CD4-positive, alpha-beta T cell treated with Interleukin-17A for 4 hours (primary cell): ENCODE results near the gene YWHAB.
"Not testable (repeated sequence)": the region's sequence is repeated elsewhere in the genome, so short reads cannot be mapped to it uniquely, and the experiment has no call there.

ENCODE experiments used
- DNase-seq: peaks from one replicate; pipeline ENCODE4 v3.0.0-alpha.2; 2020; ENCODE audit warnings: mixed read lengths

YWHAB gene

DNA sequence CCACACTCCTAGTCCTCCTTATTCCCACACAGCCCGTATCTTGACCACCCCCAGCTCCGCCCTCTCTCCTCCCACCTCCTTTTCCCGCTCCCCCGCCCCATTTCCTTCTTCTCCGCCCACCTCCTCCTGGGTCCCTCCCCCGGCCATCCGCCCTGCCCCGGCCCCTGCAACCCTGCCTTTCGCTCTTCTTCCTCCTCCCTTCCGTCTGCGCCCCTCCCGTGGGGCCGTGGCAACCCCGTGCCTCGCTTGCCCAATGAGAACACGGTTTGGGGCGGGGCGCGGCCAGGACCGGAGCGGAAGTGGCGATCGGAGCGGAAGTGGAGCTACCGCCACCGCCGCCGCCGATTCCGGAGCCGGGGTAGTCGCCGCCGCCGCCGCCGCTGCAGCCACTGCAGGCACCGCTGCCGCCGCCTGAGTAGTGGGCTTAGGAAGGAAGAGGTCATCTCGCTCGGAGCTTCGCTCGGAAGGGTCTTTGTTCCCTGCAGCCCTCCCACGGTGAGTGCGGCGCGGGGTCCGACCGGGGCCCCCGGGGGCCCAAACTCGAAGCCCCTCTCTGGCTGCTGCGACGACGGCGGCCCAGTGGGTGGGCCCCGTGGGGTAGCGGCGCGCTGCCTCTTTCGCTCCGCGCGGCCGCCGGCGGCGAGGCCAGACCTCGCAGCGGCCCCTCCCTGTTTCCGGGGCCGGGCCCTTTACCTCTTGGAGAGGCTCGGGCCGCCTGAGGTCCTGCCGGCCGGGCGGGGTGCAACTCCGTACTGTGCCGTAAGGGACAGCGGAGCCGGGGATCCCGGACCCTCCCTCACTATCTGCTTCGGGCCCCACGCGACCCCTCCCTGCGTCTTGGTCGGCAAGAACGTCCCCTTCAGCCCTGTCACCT, at the start of gene YWHAB:
Gene YWHAB, plus strand, starts transcription at position 314 of the 874 bp plus-strand sequence. CDS start 15,829 bp downstream, outside the sequence.
- peak; percentile 99 for DNase-seq

DNA sequence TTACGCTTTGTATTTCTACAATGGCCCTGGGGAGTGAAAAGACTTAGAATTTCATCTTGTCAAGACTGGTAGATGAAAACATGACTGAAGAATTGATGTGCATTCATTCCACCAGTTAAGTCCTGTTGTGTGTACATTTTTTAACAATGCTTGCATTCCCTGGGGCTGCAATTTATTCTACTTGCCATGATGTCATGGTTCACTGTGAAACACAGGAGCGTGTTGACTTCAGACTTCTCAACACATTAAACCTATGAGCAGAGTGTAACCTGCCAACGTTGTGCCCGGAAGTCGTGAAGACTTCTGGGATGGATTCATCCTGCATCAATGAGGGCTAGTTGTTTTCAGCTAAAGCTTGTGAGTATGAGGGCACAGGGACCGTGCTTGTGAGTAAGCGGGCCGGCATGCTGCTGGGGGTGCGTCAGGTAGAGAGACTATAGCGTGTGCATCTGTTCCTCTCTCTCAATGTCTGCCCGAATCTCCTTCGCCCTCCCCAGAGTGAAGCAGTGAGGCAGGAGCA, 48.8 kb upstream of the YWHAB start:
- no peak for DNase-seq

DNA sequence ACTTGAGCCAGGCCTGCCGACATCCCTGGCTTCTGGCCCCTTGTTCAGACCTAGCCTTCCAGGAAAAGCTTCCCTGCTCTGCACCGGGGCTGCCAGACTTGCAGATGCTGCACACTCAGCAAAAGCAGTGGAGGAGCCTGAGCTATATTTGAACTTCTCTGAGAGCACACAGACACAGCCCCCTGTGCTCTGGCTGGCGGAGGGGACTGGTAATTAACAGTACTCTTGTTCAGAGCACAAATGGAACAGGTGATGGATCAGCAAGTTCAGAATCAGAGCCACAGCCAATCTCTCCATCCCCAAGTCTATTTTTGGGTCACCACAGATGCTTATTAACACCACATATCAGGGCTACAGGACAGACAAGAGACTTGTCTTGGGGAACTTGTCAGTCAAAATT, 47.6 kb upstream of the YWHAB start:
- DNase-seq = no peak

DNA sequence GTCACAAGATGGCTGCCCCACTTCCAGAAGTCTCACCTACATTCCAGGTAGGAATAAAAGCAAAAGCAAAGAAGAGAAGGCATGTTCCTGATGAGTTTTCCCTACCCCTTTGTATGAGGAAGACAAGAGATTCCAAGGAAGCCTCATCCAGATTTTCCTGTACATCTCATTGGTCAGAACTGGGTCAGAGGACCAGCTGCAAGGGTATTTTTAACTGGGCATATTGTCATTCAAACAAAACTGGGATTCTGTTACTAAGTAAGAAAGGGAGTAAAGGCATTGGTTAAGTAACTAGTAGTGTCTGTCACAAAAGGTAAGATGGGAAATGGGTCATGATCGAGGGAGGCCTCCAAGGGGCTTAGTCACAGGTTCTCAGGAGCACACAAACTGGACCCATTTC, 47.0 kb upstream of the YWHAB start:
- no peak for DNase-seq

DNA sequence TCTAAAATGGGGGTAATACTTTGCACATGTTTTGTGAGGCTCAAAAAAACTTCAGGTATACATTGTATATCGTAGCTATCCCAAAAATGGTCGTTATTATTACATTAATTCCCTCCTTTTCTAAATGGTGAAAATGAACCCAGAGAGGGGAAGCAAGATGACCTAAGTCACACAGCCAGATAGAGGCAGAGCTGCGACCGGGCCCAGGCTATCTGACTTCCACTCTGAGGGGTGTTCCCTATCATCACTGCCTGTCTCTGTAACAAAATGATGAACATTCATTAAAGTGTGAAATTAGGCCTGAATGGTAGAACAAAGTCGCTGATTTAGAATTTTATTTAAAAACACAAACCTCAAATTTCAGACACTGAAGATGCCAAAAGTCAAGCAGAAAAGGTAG, 46.0 kb upstream of the YWHAB start:
- no peak for DNase-seq

DNA sequence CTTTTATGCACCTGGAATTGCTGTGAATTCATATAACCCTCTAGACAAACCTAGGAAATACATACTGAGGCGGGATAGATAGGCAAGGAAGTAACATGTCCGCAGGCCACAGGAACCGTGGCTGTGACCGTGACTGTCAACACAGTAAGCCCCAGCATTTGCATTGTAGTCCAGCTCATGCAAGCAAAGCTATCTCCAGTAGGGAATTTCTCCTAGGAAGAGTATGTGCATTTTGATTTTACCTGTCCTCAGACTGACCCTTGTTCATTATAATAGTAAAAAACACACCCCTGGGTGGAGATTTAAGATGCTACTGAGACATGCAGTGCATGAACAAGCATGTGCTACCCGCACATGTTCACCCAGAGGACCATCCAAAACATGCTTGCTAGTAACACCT, 44.7 kb upstream of the YWHAB start:
- no peak for DNase-seq

DNA sequence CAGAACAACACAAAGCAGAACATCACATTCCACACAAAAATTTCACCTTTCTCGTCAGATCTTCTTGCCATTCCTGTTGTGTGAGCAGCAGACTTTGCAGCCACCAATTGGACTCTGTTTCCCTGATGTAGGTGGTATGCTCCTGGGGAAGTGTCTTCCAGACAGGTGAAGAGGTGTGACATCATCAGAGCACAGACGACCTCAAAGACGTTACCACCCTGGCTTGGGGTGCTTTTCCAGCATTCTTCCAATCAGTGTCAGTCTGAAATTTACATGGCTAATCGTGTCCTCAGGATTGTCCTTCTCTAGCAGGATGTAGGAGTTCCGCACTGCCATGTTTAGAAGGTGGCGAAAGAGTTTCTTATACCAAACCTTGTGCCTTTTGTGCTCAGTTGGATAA, 43.5 kb upstream of the YWHAB start:
- no peak for DNase-seq

DNA sequence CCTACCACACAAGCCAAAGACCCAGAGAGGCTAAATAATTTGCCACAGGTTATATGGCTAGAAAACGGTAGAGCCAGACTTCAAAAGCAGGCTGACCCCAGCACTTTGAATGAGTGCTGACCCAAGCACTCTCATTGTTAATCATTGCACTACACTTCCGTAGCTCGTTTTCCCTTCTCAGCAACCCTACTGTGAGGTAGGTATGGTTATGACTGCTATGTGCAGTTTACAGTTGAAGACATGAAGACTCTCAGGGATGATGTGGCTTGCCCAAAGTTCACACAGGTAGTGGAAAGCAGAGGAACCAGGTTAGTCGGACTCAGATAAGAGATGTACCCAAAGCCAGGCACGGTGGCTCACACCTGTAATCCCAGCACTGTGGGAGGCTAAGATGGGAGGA, 41.6 kb upstream of the YWHAB start:
- DNase-seq = no peak

DNA sequence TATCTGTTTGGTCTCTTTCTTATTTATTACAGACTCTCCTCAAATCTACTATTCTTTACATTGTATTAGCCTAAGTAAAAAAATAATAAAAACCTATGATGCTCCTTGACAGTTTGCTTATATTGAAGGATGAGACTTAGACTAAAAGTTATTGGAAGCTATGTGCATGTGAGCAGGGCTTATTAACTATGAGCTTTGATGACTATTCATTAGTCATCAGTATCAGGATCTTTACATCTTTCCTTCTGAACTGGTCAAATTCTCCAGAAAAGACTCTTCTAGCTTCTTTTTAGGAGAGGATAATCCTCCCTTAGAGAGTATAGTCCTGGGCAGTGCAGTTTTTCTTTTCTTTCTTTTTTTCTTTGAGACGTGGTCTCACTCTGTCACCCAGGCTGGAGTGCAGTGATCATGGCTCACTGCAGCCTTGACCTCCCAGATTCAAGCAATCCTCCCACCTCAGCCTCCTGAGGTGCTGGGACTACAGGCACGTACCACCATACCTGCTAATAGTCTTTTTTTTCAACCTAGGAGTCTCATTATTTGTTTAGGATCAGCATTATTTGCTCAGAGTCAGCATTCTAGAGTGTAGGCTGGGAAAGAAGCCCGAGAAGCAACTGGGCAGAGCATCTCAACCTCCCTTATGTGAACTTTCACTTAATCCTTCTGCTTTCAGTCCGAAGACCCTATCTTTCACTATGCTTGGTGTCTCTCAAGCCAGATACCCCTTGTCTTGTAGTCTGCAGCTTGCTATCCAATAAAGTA, 37.1 kb upstream of the YWHAB start:
- DNase-seq = no peak

DNA sequence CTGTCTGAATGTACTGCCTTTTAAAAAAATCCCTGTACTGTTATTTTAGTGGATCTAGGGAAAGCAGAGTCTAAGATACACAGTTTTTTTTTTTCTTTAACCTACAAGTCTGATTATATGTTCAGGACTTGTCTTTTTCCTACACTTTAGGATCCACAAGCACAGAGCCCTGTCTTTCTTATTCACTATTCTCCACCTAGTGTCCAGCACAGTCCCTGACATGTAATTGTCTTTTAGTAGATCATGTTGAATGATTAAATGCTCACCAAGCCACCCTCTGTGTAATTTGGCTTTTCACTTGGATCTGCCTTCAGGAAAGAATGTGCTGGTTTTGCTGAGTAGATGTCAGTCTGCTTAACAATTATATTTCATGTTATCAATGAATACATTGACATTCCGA, 35.8 kb upstream of the YWHAB start:
- DNase-seq = no peak

DNA sequence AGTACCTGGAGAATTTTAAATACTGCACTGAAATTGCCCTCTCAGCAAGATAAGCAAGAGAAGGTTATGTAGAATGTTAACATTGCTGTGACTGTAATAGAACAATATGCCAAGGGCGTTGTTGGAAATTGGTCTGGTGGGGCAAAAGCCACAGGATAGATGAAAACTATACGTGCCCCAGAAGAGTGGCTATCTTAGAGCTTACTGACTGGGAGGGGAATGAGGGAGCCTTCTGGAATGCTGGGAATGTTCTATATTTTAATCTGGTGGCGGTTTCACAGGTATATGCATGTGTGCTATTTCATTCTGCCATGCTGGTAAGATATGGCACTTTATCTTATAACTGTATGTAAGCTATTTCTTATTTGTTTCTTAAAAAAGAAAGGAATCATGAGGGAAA, 35.2 kb upstream of the YWHAB start:
- no peak for DNase-seq

DNA sequence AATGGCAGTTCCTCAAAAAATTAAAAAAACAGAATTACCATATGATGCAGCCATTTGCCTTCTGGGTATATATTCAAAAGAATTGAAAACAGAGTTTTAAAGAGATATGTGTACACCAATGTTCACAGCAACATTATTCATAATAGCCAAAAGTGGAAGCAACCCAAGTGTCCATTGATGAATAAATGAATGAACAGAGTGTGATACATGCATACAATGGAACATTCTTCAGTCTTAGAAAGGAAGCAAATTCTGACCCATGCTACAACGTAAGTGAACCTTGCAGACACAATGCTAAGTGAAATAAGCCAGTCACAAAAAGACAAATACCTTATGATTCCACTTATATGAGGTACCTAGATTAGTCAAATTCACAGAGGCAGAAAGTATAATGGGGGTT, 34.7 kb upstream of the YWHAB start:
- DNase-seq = no peak

DNA sequence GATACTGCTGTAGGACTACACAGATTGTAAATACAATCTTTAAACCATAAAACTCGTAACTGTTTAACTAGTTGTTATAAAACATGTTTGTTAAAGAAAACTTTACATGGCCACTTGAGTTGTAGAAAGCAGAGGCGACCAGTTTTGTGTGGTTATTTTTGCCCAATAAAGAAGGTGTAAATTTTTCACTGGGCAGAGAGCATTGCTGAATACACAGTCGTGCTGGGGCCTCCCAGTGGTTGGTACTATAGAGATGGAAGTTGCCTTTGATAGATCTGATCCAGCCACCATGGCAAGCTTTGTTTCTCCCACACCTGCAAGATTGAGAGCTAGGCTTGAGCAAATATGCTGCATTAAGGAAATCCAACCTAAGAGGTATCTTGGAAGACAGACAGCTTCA, 34.0 kb upstream of the YWHAB start:
- DNase-seq = no peak

DNA sequence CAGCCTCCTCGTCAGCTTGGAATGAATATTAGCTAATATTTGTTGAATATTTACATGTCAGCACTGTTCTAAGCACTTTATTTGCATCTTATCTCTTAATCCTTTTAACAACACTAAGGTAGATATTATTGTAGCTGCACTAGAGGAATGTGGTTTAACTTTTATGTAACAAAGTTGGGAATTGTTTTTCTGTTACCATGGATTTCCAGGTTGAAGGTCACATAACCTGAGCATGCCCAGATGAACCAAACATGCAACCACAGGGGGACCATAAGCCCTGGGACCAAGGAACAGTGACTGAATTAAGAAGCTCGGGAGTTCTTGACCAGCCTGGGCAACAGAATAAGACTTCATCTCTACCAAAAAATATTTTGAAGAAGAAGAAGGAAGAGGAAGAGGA, 29.1 kb upstream of the YWHAB start:
- no peak for DNase-seq

DNA sequence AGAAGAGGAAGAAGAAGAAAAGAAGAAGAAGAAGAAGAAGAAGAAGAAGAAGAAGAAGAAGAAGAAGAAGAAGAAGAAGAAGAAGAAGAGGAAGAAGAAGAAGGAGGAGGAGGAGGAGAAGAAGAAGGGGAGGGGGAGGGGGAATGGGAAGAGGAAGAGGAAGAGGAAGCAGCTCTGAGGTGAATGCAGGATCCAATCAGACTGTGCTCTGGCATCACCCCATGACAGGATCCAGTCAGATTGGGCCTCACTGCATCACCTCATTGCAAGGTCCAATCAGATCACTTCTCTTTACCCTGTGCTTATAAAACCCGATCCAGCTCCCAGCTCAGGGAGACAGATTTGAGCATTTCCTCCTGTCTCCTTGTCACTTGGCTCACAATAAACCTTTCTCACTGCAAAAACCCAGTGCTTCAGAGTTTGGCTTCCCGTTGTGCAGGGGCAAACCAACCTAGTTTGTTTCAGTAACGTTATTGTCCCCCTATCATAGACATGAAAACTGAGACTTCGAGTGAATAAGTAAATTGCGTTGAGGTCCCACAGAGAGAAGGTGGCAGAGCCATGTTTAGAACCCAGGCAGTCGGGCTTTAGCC, 28.6 kb upstream of the YWHAB start:
- no peak for DNase-seq

DNA sequence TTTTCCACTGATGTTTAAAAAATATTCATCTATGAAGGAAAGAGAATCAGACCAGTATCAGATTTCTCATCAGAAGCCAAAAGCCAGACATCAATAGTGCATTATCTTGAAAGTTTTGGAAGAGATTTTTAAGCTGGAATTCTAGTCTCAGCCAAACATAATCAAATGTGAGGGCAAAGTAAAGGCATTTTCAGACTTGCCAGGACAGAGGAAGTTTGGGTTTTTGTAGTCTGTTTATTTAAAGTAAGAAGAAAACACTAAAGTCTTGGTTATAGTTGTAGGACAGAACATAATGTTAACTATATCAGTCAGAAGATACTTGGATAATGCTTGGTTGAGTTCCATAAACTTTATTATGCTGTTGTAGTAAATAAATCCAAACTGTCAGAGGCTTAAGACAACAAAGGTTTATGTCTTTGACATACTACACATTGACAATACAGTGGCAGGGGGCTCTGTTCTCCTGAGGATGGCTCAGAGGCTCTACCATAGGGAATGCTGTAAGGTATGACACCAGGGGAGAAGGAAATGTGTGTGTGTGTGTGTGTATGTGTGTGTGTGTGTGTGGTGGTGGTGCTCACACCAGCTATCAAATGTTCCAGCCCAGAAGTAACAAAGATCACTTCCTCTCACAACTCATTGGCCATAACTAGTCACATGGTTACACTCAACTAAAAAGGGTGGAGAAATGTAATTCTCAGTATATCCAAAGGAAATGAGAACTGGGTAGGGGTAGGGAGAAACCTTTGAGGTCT, 26.7 kb upstream of the YWHAB start:
- DNase-seq = no peak

DNA sequence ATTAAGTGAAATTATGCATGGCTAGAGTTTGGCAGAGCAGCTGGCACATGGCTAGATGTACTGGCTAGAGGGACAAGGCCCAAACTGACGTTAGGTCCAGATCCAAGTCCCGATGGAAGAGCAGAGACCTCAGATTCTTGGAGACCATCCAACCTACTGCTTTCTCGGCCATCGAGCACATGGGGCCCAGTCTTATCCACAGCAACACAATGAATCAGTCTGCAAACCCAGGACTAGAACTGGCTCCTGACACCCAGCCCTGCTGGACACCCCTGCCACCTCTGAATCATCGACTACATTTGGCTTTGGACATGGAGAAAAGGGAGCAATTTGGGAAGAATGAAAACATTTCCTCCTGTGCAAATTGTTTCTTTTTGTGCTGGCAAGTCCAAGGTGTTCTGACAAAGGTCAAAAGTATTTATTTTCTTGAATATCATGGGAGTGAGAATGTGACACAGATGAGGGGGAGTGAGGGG, 23.9 kb upstream of the YWHAB start:
- no peak for DNase-seq

DNA sequence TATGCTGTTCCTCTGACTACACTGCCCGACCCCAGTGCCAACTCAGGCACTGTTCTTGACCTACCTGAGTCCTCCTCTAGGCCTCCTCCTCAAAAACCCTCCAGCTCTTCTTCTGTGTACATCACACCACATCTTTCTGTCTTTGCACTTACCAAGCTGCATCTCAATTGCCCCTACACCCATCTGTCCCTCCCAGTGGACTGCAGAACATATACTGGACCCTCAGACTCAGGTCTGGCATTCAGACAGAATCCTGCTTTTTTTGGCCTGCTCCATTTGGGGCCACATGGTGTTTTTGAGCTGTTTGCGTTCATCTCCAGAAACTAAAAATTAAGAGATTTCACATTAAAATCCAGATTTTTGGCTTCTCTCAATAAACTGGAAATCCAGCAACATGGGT, 23.2 kb upstream of the YWHAB start:
- DNase-seq = no peak

DNA sequence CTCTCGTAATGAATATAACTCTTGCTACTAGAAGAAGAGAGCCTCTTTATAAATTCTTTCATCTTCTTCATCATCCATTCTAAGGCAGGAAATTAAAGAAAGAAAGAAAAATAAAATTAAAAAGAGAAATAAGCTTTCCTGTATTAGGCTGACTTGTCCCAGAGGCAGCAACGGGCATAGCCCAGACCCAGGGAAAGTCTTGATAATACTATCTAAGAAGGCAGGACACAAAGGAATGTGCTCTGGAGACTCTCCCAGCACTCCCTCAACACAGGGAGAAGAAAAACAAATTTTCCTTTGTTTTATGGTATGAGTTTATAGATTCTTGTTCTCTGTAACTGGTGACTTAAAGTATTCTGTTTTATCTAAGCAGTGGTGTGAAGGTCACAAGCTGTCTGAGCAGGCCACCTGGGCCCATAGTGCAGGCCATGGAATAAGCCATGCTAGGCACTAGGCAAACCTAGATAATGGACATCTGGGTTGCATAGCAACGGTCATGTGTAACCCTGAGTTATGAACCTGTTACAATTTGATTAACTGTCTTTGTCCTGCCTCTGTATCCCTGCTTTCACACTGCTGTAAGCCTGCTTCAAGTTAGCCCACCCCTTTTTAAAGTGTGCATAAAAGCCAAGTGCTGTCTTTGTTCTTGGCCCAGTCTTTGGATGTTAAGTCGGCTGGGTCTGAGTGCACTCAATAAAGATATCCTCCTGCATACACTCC, 22.0 kb upstream of the YWHAB start:
- not testable (repeated sequence) for DNase-seq

DNA sequence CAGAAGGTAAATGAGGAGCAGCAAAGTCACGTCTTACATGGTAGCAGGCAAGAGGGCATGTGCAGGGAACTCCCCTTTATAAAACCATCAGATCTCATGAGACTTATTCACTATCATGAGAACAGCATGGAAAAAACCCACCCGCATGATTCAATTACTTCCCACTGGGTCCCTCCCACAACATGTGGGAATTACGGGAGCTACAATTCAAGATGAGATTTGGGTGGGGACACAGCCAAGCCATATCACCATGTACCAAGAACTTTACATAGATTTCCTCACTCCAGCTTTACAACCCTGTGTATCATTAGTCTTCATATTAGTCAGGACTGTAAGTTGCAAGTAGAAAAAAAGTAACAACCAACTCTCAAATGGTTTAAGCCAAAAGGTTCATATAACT, 21.0 kb upstream of the YWHAB start:
- DNase-seq = not testable (repeated sequence)

DNA sequence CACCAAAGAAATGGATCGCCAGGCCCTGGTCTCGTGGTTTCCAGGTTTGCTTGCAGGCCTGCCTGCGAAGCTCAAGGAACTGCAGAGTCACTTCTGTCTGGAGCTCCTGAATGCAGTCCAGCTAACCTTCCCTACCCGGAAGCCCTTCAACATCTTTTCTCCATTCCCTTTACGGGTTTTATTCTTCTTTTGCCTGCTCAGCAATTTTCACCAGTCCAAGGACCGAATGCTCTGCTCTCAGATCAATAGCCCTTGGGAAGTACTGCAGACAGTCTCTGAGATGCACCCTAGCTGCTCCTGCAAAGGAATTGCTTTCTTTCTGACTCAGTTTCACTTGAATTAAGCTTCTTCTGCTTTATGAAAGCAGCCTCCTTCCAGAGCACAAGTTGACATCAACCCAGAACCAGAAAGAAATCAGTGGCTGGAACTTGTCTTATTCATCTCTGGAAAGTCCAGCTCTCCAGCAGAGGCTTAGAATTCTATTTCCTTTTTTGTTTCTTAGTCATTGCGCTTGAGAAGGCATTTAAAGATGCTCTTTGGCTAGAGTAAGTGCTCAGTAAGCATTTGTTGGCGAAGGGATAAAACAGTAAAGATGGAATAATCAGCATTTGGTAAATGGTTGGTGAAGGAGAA, 18.7 kb upstream of the YWHAB start:
- DNase-seq = no peak

DNA sequence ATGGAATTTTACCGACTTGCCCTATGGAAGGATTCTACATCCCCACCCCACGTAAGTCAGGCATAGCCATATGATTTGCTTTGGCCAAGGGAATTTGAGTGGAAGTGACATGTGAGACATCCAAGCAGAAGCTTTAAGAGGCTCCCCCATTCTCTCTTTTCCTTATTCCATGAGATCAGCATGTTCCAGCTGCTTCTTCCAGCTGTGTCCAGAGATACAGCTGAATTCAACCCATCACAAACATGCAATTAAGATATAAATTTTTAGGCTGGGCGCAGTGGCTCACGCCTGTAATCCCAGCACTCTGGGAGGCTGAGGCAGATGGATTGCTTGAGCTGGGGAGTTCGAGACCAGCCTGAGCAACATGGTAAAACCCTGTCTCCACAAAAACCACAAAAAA, 16.0 kb upstream of the YWHAB start:
- no peak for DNase-seq
